AG20443 (cell line): ENCODE measurements around the gene BCL2L13.
"Not testable (repeated sequence)": the region's sequence is repeated elsewhere in the genome, so short reads cannot be mapped to it uniquely, and the experiment has no call there.

Experiments
- DNase-seq: peaks from one replicate; pipeline ENCODE4 v3.0.0; 2012; ENCODE audit warnings: low spot score, mixed read lengths

The BCL2L13 gene

GRCh38 chr22:17695986-17696385 lies 57.4 kb downstream of the BCL2L13 start:
- DNase-seq = no peak

- DNase-seq = not testable (repeated sequence)
Observed at GRCh38 chr22:17697196-17697595, 58.6 kb downstream of the BCL2L13 start.

- DNase-seq = not testable (repeated sequence)
Observed at GRCh38 chr22:17698276-17698675, 59.7 kb downstream of the BCL2L13 start.

GRCh38 chr22:17698948-17699347 lies 60.4 kb downstream of the BCL2L13 start:
- no peak for DNase-seq

DNA sequence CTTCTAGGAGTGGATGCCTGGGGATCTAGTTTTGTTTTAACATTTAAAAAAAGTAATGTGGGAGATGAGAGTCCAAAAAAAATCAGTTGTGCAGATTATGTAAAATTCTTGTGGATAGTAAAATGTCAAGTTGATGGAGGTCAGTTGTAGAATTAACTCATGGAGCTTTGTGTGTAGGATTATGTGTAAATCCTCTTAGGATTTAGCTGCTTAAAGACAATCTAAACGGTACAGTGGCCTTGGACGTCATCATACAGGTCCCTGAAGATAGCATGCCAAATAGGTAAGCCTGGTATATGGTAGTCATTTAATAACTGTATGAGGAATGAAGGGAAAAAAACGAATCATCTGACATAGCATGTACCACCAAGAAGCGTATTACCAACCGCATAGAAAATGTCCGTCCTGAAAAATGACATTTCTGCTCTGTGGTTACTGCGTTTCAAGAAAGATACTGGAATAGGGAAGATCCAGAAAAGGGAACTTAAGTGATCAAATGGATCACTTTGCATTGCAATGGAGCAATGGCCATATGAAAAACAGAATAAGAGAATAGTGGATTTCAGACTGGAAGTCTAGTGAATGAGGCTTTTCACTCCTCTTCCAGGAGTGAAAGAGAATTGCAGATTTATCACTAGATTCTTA lies 61.3 kb downstream of the BCL2L13 start:
- no peak for DNase-seq

DNA sequence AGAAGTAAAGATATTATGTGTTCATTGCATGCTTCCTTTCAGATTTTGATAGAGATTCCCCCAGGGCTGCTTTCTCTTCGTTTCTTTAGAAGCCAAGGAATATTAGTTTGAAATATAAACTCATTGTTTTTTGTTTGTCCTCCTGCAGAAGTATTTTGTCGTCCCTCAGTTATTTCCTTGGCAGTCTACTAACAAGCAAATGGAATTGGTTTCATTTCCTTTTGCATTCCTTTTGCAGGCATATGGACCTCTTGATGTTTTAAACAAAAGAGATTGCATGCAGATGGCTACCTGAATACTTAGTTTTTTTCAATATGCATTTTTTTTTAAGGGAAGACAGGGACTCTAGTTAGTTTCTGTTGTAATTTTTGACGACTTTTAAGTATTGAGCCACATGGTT lies 62.2 kb downstream of the BCL2L13 start:
- DNase-seq = no peak

- no peak for DNase-seq
Observed at GRCh38 chr22:17703811-17704210, 65.3 kb downstream of the BCL2L13 start.

DNA sequence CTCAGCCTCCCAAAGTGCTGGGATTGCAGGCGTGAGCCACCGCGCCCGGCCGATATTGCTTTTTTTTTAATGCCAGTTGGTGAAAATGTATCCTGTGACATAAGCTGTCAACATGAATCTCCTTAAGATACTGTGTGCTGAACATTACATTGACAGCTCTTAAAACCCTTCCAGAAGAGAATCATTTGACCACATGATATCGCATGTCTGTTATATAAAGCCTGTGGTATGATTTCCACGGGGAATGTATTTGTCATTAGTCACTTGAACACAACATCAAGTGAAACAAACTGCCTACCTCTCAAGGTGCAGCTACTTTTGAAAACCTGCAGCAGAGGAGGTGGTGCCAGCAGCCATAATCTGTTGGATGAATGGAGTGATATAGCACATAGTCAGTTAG lies 67.0 kb downstream of the BCL2L13 start:
- DNase-seq = no peak

- peak; percentile 91 for DNase-seq
Observed at GRCh38 chr22:17705951-17706900, 67.7 kb downstream of the BCL2L13 start.

DNA sequence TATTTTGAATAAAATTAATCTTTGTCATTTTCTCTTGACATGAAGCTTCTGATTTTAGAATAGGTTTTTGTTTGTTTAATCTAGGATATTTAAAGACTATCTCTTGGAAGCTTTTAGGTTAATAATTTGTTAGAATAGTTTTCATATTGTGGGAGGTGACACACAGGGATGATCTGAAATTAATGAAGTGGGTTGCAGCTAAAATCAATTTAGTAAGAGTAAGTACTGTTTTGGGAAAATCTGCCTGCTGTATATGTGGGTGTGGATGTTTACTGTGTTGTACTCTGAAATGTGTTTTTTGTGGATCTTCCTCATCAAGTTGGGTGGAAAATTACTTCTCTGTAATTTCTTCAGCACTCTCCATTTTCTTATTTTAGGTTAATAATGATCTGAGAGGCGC lies 68.4 kb downstream of the BCL2L13 start:
- no peak for DNase-seq

- DNase-seq = no peak
Observed at GRCh38 chr22:17707526-17707925, 69.0 kb downstream of the BCL2L13 start.

DNA sequence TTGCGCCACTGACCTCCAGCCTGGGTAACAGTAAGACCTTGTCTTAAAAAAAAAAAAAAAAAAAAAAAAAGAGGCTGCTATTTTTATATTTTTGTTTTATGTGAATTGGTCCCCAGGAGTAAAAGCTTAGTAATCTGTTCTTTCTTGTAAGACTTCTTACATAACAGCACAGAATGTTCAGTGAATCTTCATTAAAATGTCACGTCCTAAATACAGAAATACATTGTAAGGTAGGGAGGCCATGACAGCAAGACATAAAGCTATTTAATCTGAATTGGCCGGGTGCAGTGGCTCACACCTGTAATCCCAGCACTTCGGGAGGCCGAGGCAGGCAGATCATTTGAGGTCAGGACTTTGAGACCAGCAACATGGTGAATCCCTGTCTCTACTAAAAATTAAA lies 71.5 kb downstream of the BCL2L13 start:
- no peak for DNase-seq

- no peak for DNase-seq
Observed at GRCh38 chr22:17712441-17712840, 73.9 kb downstream of the BCL2L13 start.

DNA sequence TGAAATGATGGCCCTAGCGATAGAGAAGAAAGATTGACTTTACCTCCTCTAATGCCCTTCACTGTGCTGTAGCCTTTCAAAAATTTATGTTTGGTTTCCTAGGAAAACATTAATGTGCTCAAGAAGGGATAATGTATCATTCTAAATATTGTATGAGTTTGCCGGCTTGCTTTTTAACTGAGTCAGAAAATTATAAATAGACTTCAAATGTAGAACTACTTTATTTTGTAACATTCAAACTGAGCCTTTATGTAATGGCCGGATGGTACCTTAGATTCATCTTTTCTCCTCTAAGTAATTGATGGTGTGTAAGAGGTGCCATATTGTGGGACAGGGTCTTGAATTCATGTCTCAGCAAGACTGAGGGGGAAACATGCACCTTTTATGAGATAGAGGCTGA lies 78.0 kb downstream of the BCL2L13 start:
- DNase-seq = no peak

- no peak for DNase-seq
Observed at GRCh38 chr22:17717708-17718107, 79.2 kb downstream of the BCL2L13 start.

DNA sequence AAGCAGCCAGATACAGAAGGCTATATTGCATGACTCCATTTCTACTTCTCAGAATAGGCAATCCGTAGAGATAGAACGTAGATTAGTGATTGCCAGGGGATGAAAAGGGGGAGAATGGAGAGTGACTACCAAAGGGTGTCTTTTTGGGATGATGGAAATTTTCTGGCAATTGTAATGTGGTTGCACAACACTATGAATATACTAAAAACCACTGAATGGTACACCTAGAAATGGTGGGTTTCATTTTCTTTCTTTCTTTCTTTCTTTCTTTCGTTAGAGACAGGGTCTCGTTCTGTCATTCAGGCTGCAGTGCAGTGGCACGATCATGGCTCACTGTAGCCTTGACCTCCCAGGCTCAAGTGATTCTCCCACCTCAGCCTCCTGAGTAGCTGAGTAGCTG lies 81.4 kb downstream of the BCL2L13 start:
- no peak for DNase-seq

DNA sequence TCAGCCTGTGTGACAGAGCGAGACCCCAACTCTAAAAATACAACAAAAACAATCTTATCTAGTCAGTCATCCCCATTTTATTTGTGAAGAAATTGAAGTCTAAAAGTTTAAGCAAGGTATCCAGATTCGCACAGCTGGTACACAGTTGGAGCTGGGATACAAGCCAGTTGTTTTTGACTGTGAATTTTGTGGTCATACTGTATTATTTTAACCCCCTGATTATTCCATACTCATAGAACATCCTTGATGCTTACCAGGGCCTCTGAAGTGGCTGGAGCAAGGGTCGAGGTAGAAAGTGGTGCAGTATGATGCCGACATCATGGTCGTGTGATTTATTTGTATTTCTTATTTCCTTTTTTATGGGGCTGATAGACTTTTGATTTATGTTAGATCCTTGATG lies 85.7 kb downstream of the BCL2L13 start:
- DNase-seq = no peak

DNA sequence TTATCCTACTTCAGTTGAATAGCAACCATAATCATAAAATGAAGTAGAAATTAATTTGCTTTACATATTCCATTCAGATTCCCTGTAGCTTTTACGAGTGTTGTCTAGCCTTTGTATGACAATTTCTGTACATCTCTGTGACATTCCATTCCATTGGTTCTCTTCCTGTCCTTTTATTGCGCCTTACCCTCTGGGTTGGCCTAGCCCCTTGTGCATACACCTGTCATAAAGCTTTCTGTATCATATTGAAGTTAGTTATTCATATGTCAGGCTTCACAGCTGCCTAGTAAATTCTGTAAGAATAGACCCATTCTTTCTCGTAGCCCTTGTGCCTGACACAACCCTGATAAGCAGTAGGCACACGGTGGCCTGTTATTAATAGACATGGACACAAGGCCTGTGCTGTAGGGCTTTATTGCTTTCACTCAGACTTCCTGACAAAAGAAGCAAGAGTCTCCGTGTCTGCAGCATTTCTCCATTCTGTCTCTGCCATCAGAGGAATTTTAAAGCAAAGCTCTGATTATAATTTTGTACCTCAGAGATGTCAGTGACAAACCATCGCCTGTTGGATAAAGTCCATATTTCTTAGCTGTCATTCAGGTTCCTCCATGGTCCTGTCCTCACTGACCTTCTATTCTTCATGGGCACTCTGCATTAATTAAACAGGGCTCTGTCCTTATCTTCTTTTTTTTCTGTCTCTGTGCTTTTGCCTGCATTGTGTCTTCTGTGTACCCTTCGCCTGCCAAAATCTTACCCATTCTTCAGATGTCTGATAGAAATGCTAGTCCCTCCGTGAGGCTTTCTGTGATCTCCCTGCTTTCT lies 86.3 kb downstream of the BCL2L13 start:
- DNase-seq = no peak

GRCh38 chr22:17725500-17725796 lies 86.9 kb downstream of the BCL2L13 start:
- no peak for DNase-seq

DNA sequence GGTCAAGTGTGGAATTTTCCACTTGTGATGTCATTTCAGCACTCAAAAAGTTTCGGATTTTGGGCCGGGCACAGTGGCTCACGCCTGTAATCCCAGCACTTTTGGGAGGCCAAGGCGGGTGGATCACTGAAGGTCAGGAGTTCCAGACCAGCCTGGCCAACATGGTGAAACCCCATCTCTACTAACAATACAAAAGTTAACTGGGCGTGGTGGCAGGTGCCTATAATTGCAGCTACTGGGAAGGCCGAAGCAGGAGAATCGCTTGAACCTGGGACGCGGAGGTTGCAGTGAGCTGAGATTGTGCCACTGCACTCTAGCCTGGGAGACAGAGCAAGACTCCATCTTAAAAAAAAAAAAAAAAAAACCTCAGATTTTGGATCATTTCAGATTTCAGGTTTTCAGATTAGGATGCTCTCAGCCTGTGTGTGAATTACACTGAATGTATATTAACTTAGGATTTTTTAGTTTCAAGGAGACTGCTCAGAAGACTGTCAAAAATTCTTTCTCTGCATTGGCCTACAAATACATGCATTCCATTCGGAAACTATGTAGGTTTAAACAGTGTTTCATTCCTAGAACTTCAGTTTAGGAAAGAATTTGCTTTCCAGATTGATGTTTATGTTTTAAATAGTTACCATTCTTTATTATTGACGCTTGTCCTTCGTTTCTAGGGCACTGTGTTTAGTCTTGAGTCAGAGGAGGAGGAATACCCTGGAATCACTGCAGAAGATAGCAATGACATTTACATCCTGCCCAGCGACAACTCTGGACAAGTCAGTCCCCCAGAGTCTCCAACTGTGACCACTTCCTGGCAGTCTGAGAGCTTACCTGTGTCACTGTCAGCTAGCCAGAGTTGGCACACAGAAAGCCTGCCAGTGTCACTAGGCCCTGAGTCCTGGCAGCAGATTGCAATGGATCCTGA lies 87.7 kb downstream of the BCL2L13 start:
- no peak for DNase-seq
